GM12878 (cell line): ENCODE data around the gene TATDN2. TPM values are rescaled to one million over a fixed set of nuclear protein-coding genes. Genes with fewer than 3 reads are reported as not detected.

Source experiments
- BACH1 ChIP-seq: fragments of 450-650 bp; IDR thresholded peaks from 2 replicates; pipeline ENCODE4 v1.6.1; 2017; ENCODE audit warnings: mild to moderate bottlenecking, borderline replicate concordance
- CHD4 ChIP-seq: fragments of 200-600 bp; sonication (generic); IDR thresholded peaks from 2 replicates; pipeline ENCODE4 v1.6.1; 2016; ENCODE audit warnings: mild to moderate bottlenecking
- EZH2 ChIP-seq: IDR thresholded peaks from 2 replicates; pipeline ENCODE4 v1.6.1; 2012; ENCODE audit warnings: low read depth, mild to moderate bottlenecking, control low read depth, inconsistent platforms, low read length, borderline replicate concordance; ENCODE audit not compliant: control insufficient read depth
- FOXK2 ChIP-seq: fragments of 450-650 bp; IDR thresholded peaks from 2 replicates; pipeline ENCODE4 v1.6.1; 2017; ENCODE audit warnings: mild to moderate bottlenecking, moderate library complexity
- HDAC2 ChIP-seq: fragments of 200-600 bp; sonication (generic); IDR thresholded peaks from 2 replicates; pipeline ENCODE4 v1.6.1; 2017
- KDM1A ChIP-seq: fragments of 200-600 bp; sonication (generic); IDR thresholded peaks from 2 replicates; pipeline ENCODE4 v1.6.1; 2016; ENCODE audit warnings: borderline replicate concordance
- POU2F2 ChIP-seq: IDR thresholded peaks from 3 replicates; pipeline ENCODE4 v1.6.1; 2011; ENCODE audit warnings: low read depth, mild to moderate bottlenecking, low read length, borderline replicate concordance
- RAD51 ChIP-seq: fragments of 450-650 bp; IDR thresholded peaks from 2 replicates; pipeline ENCODE4 v1.6.1; 2016; ENCODE audit warnings: moderate library complexity, mild to moderate bottlenecking, inconsistent platforms
- SMC3 ChIP-seq: IDR thresholded peaks from 2 replicates; pipeline ENCODE4 v1.6.1; 2011; ENCODE audit warnings: low read length, improper control_type of control experiment, borderline replicate concordance
- SRF ChIP-seq, 2 experiments: IDR thresholded peaks; 2 replicates each; pipeline ENCODE4 v1.6.1; 2011; ENCODE audit warnings: low read depth in 2 of 2, low read length in 2 of 2, mild to moderate bottlenecking in 1 of 2, moderate library complexity in 1 of 2
- TAF1 ChIP-seq: IDR thresholded peaks from 2 replicates; pipeline ENCODE4 v1.6.1; 2011; ENCODE audit warnings: mild to moderate bottlenecking, low read depth, low read length, borderline replicate concordance
- ZZZ3 ChIP-seq: IDR thresholded peaks from 2 replicates; pipeline ENCODE4 v1.6.1; 2011; ENCODE audit warnings: low read depth; ENCODE audit not compliant: control insufficient read depth, insufficient read length
- polyA plus RNA-seq, 11 experiments: library from polyadenylated mRNA; depleted of rRNA in 4 of 11; unstranded in 6 of 11; stranded (reverse) in 5 of 11; fragments of >200 nt; fragmentation: Nextera tagmentation in 4 of 11; fragmentation: Illumina TruSeq in 1 of 11; extraction: Ambion mirVana in 4 of 11; extraction: Trizol in 1 of 11; gene quantifications; 1 replicate in 1 of 11; 2 replicates in 10 of 11; pipeline versions ENCODE4 v1.2.1 to v1.2.3, GENCODE V29; 2011 to 2016; ENCODE audit warnings: inconsistent platforms in 2 of 11, missing spikeins in 2 of 11, low read depth in 1 of 11
- total RNA-seq, 4 experiments: library from RNA; depleted of rRNA in 3 of 4; stranded (reverse); fragments of >200 nt in 3 of 4; fragmentation: Illumina TruSeq in 1 of 4; extraction: Trizol in 1 of 4; gene quantifications; 2 replicates each; pipeline versions ENCODE4 v1.2.1 to v1.2.3, GENCODE V29; 2013 to 2021
- TF ChIP-seq, protein P1 (sequence below): IDR thresholded peaks from 2 replicates; pipeline ENCODE4 v1.6.1; 2012; ENCODE audit warnings: low read depth, low read length, improper control_type of control experiment
- TF ChIP-seq, protein P2 (sequence below): fragments of 450-650 bp; IDR thresholded peaks from 2 replicates; pipeline ENCODE4 v1.6.1; 2016; ENCODE audit warnings: mild to moderate bottlenecking, moderate library complexity, borderline replicate concordance
- TF ChIP-seq, protein P3 (sequence below): fragments of 450-650 bp; IDR thresholded peaks from 2 replicates; pipeline ENCODE4 v1.6.1; 2018; ENCODE audit warnings: mild to moderate bottlenecking, low read depth, moderate library complexity; ENCODE audit not compliant: partially characterized antibody
- TF ChIP-seq, protein P4 (sequence below): IDR thresholded peaks from 2 replicates; pipeline ENCODE4 v1.6.1; 2011; ENCODE audit warnings: borderline replicate concordance, low read depth, mild to moderate bottlenecking, moderate library complexity, low read length; ENCODE audit not compliant: insufficient read depth, poor library complexity, severe bottlenecking
- TF ChIP-seq, protein P5 (sequence below): fragments of 450-650 bp; IDR thresholded peaks from 2 replicates; pipeline ENCODE4 v1.6.1; 2017; ENCODE audit warnings: low read depth, mild to moderate bottlenecking, moderate library complexity

TATDN2 gene
- total and polyA plus RNA-seq, 10 of the 15 experiments (the other 5 are each of a cell fraction or from before 2014, with no cell fraction given): 4.2 to 36.5 (median 15.8) TPM

DNA sequence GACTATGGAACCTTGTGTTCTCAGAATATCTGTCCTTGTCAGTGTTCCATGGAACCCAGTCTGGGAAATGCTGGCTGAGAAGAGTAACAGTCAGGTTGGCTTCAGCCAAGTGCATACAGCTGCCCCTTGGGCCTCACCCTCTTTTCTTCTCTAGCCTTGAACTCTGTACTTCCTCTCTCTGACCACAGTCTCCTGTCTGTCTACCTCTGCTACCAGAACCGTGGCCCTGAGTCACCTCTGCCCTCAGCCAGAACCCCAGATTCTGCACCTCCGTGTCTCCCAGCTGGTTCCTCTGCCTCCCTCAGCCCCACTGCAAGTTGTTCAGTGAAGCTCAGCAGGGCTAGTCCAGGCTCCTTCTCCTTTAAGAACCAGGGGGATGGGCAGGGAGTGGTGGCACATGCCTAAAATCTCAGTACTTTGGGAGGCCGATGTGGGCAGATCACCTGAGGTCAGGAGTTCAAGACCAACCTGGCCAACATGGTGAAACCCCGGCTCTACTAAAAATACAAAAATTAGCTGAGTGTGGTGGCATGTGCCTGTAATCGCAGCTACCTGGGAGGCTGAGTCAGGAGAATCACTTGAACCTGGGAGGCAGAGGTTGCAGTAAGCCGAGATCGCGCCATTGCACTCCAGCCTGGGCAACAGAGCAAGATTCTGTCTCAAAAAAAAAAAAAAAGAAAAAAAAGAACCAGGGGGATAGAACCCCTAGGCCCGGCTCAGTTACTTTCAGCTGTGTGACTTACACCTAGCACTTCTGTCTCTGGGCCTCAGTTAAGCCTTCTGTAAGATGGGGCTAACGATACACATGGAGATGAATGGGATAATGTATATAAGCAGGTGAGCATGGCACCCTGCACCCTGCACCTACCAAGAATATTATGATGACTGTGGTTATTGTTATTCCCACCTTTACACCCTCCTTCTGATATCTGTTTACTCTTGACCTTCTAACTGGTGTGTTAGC lies 24.3 kb upstream of the TATDN2 start (continued):
- TF ChIP-seq, protein P1, sequence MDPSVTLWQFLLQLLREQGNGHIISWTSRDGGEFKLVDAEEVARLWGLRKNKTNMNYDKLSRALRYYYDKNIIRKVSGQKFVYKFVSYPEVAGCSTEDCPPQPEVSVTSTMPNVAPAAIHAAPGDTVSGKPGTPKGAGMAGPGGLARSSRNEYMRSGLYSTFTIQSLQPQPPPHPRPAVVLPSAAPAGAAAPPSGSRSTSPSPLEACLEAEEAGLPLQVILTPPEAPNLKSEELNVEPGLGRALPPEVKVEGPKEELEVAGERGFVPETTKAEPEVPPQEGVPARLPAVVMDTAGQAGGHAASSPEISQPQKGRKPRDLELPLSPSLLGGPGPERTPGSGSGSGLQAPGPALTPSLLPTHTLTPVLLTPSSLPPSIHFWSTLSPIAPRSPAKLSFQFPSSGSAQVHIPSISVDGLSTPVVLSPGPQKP: no peak
- TF ChIP-seq, protein P2, sequence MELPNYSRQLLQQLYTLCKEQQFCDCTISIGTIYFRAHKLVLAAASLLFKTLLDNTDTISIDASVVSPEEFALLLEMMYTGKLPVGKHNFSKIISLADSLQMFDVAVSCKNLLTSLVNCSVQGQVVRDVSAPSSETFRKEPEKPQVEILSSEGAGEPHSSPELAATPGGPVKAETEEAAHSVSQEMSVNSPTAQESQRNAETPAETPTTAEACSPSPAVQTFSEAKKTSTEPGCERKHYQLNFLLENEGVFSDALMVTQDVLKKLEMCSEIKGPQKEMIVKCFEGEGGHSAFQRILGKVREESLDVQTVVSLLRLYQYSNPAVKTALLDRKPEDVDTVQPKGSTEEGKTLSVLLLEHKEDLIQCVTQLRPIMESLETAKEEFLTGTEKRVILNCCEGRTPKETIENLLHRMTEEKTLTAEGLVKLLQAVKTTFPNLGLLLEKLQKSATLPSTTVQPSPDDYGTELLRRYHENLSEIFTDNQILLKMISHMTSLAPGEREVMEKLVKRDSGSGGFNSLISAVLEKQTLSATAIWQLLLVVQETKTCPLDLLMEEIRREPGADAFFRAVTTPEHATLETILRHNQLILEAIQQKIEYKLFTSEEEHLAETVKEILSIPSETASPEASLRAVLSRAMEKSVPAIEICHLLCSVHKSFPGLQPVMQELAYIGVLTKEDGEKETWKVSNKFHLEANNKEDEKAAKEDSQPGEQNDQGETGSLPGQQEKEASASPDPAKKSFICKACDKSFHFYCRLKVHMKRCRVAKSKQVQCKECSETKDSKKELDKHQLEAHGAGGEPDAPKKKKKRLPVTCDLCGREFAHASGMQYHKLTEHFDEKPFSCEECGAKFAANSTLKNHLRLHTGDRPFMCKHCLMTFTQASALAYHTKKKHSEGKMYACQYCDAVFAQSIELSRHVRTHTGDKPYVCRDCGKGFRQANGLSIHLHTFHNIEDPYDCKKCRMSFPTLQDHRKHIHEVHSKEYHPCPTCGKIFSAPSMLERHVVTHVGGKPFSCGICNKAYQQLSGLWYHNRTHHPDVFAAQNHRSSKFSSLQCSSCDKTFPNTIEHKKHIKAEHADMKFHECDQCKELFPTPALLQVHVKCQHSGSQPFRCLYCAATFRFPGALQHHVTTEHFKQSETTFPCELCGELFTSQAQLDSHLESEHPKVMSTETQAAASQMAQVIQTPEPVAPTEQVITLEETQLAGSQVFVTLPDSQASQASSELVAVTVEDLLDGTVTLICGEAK: no peak
- TF ChIP-seq RAD51 (no peak), EZH2 (no peak), TAF1 (no peak), SRF (IDR thresholded peaks at IDR 0.05; ENCODE audit: low read depth in 2 of 2, low read length in 2 of 2) (no peak), POU2F2 (no peak), SMC3 (no peak), CHD4 (no peak), KDM1A (no peak), ZZZ3 (no peak), FOXK2 (no peak), HDAC2 (no peak), BACH1 (no peak)
- TF ChIP-seq, protein P3, sequence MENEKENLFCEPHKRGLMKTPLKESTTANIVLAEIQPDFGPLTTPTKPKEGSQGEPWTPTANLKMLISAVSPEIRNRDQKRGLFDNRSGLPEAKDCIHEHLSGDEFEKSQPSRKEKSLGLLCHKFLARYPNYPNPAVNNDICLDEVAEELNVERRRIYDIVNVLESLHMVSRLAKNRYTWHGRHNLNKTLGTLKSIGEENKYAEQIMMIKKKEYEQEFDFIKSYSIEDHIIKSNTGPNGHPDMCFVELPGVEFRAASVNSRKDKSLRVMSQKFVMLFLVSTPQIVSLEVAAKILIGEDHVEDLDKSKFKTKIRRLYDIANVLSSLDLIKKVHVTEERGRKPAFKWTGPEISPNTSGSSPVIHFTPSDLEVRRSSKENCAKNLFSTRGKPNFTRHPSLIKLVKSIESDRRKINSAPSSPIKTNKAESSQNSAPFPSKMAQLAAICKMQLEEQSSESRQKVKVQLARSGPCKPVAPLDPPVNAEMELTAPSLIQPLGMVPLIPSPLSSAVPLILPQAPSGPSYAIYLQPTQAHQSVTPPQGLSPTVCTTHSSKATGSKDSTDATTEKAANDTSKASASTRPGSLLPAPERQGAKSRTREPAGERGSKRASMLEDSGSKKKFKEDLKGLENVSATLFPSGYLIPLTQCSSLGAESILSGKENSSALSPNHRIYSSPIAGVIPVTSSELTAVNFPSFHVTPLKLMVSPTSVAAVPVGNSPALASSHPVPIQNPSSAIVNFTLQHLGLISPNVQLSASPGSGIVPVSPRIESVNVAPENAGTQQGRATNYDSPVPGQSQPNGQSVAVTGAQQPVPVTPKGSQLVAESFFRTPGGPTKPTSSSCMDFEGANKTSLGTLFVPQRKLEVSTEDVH: no peak
- TF ChIP-seq, protein P4, sequence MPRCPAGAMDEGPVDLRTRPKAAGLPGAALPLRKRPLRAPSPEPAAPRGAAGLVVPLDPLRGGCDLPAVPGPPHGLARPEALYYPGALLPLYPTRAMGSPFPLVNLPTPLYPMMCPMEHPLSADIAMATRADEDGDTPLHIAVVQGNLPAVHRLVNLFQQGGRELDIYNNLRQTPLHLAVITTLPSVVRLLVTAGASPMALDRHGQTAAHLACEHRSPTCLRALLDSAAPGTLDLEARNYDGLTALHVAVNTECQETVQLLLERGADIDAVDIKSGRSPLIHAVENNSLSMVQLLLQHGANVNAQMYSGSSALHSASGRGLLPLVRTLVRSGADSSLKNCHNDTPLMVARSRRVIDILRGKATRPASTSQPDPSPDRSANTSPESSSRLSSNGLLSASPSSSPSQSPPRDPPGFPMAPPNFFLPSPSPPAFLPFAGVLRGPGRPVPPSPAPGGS: peak; percentile 24
- TF ChIP-seq, protein P5, sequence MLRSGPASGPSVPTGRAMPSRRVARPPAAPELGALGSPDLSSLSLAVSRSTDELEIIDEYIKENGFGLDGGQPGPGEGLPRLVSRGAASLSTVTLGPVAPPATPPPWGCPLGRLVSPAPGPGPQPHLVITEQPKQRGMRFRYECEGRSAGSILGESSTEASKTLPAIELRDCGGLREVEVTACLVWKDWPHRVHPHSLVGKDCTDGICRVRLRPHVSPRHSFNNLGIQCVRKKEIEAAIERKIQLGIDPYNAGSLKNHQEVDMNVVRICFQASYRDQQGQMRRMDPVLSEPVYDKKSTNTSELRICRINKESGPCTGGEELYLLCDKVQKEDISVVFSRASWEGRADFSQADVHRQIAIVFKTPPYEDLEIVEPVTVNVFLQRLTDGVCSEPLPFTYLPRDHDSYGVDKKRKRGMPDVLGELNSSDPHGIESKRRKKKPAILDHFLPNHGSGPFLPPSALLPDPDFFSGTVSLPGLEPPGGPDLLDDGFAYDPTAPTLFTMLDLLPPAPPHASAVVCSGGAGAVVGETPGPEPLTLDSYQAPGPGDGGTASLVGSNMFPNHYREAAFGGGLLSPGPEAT: peak; percentile 38; the same call in 1 of the 2 replicates
